ENCODE measurements around the gene CST7.
"Not testable (repeated sequence)": the region's sequence is repeated elsewhere in the genome, so short reads cannot be mapped to it uniquely, and the experiment has no call there.

The CST7 gene

GRCh38 chr20:24948939-24949679 is at the start of gene CST7:
CST7 (plus strand) TSS chr20:24949269; CDS start chr20:24949506, 237 bp downstream.
- DNase-seq: peak; percentile 83 to 86

- DNase-seq: no peak
These were observed 42.3 kb upstream of the CST7 start for GRCh38 chr20:24906806-24907205.

GRCh38 chr20:24908642-24909041 is 40.4 kb upstream of the CST7 start:
- DNase-seq: no peak

- no peak for DNase-seq
These were observed 39.8 kb upstream of the CST7 start for GRCh38 chr20:24909086-24909780.

GRCh38 chr20:24909861-24910260 is 39.2 kb upstream of the CST7 start:
- no peak for DNase-seq

- DNase-seq: no peak
These were observed 38.6 kb upstream of the CST7 start for GRCh38 chr20:24910461-24910860.

GRCh38 chr20:24911461-24911860 is 37.6 kb upstream of the CST7 start:
- DNase-seq: no peak

- DNase-seq: no peak
These were observed 36.5 kb upstream of the CST7 start for GRCh38 chr20:24912397-24913075.

GRCh38 chr20:24913076-24913628 is 35.9 kb upstream of the CST7 start:
- DNase-seq: no peak

- no peak for DNase-seq
These were observed 34.5 kb upstream of the CST7 start for GRCh38 chr20:24914388-24915241.

GRCh38 chr20:24915440-24915839 is 33.6 kb upstream of the CST7 start:
- DNase-seq: no peak

- no peak for DNase-seq
These were observed 33.2 kb upstream of the CST7 start for GRCh38 chr20:24915892-24916291.

- DNase-seq: no peak
These were observed 32.7 kb upstream of the CST7 start for GRCh38 chr20:24916412-24916811.

- DNase-seq: no peak
These were observed 32.0 kb upstream of the CST7 start for GRCh38 chr20:24917056-24917455.

GRCh38 chr20:24917797-24918578 is 31.1 kb upstream of the CST7 start:
- peak; percentile 60 to 66 for DNase-seq

- DNase-seq: no peak
These were observed 30.2 kb upstream of the CST7 start for GRCh38 chr20:24918579-24919566.

- not testable (repeated sequence) for DNase-seq
These were observed 29.4 kb upstream of the CST7 start for GRCh38 chr20:24919665-24920064.

GRCh38 chr20:24920706-24921105 is 28.4 kb upstream of the CST7 start:
- not testable (repeated sequence) for DNase-seq

GRCh38 chr20:24929259-24929658 is 19.8 kb upstream of the CST7 start:
- not testable (repeated sequence) for DNase-seq
